NK-92 treated with Interleukin-12 subunit alpha and Interleukin-12 subunit beta, amount 100 ng/mL, for 24 hours (cell line): ENCODE measurements around the gene GDF7.

Experiments used
- DNase-seq: peaks from one replicate; lab custom pipeline; 2025; lab: John Stamatoyannopoulos, UW

GDF7 gene

DNA sequence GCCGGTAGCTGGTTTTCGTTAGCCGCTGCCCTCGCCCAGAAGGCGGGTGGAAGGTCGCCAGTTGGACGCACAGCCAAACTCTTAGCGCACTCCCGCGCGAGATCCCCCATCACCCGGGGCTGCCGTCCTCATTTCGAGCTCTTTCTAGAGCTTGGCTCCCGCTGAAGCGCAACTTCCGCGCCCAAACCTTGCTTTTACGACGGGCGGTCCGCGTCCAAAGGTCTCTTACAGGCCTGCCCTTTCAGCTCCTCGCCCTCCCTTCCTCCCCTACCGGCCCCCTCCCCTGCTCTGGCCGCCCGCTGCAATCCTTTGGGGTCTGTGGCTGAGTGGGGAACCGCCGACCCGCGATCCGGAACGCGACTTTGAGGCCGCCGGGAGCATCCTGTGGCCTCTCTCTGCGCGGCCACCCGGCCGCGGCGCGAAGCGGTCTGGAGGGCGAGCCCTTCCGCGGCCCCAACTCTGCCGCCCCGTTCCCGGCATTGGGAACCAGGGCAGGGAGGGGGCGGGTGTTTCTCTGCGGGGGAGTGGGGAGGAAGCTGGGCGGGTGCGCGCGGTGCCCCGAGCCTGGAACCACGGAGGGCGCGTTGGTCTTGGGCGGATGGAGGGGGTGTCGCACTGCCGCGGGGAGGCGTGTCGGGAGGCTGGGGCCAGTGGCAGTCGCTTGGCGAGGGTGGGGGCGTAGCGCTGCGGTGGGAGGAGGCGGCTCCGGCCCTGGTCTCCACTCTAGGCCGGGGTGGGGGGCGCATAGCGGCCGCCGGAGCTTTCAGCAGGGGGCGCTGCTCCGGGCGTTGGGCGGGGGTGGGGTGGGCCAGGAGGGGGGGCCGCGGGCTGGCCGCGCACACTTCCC, at the start of gene GDF7:
TSS of gene GDF7 (plus strand) at position 841 of the 847 bp plus-strand sequence. CDS start 96 bp downstream, outside the sequence.
- no peak for DNase-seq

DNA sequence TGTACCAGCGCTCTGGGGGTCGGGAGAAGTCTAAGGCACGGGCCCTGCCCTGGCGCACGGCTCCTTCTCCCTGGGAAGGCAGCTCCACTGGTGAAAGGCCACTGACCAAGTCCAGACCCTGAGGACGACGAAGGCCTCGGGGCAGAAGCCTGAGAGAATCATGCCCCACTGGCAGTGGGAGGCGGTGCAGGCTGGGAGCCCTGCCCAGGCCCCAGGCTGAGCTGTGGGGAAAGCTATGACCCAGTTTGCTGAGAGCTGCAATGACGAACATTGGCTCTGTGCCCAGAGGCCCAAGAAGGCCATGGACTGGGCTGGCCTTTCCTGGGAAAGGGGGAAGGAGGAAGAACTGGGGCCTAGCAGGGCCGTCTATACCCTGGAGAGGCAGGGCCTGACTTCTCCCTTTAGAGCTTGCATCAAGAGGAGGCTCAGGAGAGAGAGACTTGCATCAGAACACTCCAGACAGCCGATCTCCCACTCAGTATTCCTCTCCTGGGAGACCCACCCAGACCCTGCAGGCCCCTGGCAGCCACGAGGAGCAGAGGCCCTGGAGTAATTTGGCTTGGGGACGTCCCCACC, 49.0 kb upstream of the GDF7 start:
- no peak for DNase-seq

DNA sequence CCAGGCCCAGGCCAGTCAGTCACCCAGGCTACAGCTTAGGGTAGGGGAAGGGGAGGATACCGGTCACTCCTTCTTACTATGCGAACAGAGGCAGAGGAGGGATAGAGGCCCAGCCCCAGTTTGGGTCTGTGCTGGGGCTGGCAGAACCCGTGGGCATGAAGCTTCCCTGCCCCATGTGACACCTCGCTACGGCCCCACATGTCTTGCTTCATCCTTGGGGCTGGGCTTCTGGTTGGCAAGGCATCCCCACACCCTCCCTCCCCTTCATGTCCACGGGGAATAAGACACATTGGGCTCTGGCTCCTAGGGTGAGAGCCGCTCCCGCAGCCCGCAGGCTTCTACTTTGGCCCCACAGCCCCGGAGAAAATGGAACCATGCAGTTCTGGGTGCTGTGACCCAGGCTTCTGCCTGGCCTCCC, 48.5 kb upstream of the GDF7 start:
- DNase-seq, result no peak

DNA sequence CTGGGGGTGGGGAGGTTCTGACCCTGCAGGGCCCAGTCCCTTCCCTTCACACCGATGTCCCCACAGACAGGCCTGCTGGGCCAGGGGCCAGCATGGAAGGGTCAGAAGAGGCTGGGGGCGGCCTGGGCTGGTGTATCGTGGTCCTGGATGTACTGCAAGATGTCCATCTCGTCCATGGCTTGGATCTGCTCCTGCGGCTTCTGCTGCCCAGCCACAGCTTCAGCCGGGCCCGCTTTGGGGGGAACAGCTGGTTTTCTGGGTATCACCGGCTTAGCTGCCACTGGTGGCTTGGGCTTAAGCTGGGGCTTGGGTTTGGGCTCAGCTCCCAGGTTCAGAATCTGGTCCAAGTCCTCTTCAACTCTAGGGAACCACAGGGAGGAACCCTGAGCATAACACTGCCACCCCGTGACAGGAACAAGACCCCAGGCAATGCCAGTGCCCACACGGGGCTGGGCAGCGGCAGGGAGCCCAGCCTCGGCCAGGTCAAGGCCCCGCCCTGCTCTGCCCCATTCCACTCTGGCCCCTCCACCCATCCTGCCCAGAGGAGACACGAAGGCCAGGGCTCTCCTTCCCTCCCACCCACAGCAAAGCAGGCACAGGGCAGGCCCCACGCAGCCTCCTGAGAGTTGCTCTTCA, 47.9 kb upstream of the GDF7 start:
- DNase-seq, result no peak

DNA sequence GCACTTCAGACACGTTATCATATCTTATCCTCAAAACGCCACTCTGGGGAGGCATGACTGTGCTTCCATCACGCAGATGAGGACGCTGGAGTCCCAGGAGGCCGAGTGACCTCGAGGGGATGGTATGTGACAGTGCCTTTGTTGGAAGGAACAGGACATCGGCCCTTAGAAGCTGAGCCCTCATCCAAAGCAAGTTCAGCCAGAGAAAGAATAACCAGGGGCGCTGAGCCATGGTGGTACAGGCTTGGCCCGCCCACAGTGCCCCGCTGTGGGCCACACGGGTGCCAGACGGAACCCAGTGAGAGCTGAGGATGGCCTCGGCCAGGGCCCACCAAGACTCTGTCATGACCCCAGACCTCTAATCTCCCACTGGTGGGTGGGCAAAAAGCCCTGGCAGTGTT, 47.3 kb upstream of the GDF7 start:
- DNase-seq, result no peak

DNA sequence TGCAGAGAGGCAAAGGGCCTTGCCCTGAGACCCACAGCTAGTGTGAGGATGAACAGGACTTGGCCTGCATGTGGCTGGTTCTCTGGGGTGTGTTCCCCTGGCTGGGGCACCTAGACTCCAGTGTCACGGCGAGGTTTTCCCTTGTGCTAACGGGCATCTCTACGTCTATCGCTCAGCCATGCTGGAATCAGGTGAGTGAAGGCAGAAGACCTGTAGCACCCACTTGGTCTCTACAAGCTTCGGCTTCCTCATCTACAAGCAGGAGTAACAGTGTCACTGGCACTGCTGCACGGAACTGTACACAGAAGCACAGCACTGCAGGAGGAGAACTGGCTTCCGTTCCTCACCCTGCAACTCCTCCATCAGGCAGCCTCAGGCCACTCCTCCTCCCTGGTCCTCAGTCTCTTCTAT, 46.7 kb upstream of the GDF7 start:
- no peak for DNase-seq

DNA sequence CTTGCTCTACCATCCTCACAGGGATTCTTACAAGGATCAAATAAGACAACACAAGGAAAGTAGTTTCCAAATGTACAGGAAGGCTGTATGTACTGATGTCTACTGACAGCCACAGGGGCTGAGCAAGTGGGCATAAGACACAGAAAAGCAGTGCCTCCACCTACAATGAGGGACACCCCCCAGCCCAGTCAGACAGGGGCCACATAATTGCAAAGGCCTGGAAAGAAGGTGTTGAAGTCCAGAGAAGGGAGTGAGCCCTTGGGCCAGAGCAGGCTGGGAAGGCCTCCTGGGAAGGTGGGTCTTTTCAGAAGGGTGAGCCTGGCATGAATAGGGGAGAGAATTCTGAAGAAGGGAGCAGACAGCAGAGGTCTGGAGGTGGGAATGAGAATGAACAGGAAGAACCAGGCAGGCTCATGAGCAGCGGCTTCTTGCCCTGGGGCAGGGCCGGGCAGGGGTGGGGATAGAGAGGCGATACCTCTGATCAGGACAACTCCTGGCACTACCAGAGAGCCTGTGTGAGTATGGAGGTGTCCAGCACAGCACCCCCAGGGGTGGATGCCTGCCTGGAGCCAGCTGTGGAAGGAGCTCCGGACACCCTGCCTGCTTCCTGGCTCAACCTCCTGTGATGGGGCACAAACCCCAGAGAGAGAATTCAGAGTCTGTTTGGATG, 46.1 kb upstream of the GDF7 start:
- DNase-seq, result no peak

DNA sequence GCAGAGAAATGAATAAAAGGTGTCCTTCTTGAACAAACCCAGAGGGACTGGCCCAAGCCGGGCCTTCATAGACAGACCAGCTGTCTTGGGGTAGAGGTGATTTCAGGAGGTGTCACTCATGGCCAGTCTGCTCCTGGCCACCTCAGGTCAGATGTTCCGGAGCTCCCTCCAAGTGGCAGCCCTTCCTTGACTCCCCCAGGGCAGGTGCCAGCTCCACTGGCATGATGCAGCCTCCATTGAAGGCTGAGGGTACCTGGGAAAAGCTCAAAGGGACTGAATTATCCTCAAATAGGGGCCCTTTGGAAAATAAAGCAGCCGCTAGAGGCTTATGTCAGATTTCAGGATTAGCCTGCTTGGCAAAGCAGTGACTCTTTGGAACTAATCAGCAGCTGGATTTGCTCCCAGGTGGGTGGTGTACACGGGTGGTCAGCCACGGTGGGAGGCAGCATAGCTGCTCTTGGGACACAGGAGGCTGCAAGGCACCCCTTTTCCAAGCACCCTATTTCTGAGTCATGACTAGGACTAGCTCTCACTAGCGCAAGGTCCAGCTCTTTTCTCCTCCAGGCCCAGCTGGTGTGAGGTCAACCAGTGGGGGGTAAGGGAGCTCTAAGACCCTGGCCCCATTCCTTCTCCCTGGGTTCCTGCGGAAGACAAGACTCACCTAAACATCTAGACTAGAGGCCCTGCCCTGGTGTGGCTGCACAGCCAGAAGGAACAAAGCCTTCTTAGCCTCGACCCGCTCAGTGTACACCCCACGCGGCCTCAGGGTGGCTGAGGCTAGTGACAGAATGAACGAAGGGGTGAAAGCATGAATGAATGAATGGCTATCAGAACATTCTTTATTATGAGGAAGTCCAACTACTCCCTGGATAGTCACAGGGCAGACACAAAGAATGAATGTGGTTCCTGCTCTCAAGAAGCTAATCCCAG, 45.3 kb upstream of the GDF7 start:
- no peak for DNase-seq

DNA sequence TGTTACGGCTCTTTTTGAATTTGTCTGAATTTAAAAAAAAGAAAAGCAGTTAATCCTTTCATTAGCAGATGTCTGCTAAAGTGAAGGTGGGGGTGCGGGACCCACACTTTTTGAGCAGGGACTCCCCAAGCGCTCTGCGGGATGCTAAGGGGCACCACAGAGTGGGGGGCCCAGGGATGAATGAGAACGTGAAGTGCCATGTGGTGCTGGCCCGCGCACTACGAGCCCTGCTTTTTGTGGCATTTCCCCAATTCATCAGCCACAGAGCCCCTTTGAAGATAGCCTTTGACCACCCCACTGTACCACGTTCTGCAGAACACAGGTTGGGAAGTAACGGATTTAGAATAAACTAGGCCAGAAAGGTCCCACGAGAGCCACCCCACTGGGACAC, 44.7 kb upstream of the GDF7 start:
- DNase-seq, result no peak

DNA sequence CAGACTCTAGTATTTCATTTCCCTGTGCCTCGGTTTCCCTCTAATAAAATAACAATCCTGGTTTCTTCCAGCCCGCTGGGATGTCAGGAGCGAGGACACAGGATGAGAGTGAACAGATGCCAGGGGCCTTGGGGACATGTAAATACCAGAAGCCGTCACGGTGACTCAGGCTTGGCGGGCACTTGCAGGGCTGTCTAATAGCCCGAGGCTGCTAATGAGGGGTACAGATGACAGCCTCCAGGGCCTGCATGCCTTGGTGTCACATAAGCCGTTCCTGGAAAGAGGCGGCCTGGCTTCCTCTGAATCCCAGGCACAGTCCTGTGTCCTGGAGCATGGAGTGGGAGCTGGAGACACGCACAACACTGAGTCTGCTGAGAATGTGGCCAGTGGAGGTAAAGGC, 44.2 kb upstream of the GDF7 start:
- no peak for DNase-seq

DNA sequence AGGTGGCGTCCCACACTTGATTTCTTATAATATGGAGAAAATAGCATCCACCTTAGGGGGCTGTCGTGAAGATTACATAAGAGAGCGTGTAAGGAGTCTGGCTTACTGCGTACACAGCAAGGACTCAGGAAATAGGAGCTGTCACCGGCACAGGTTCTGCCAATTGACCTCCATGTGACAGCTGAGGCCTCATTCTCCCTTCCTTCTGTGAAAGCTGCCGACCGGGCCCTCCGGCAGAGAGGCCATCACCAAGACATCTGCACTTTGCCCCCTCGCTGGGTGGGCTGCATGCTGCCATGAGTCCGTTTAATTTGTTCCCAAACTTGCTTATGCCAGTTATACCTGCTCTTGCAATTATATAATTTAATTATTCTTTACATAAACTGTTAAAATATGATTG, 43.7 kb upstream of the GDF7 start:
- no peak for DNase-seq

DNA sequence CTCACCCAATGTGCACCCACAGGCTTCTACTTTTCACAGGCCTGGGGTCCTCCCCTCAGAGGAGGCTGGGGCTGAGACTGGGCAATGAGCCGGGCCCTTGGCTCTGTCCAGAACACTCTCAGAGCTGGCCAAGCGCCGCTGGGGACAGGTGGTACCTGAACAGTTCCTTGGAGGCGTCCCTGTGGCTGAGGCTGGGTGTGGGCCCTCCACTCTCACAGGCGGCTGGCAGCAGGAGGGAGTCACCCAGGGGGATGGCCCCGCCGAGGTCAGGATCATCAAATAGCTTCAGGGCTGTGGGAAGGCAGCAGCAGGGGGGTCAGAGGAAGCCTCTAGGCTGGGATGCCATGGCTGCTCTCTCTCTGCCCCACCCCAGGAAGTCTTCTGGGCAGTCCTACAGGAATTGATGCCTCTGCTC, 43.2 kb upstream of the GDF7 start:
- DNase-seq, result no peak

DNA sequence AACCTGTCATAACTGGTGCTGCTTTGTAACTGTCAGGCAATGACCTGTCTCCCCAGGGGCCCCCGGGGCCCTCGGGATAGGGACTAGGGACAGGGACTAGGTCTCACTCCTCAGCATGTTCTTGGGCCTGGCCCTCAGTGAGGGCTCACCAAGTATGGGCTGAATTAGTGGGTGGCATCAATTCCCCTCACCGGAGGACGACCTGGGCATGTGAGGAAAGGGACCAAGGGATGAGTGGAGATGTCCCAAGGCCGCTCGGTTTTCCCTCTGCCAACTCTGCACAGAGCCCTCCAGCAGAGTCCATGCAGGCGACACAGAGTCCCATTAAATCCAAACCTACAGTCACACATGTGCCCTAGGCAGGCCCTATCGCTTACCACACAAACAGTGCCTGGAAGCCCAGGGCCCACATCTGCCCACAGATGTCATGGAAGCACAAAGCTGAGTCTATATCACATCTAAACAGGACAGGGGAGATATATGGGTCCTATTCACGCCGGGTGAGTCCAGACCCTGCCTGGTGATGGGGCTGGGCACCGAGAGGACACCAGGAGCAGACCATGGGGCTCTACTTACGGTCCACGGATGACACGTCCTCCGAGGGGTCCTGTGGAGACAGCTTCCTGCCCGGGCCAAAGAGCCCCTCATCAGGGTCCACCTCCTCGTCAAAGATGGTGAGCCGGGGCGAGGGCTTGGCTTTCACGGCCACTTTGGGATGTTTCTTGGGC, 42.6 kb upstream of the GDF7 start:
- DNase-seq, result no peak

DNA sequence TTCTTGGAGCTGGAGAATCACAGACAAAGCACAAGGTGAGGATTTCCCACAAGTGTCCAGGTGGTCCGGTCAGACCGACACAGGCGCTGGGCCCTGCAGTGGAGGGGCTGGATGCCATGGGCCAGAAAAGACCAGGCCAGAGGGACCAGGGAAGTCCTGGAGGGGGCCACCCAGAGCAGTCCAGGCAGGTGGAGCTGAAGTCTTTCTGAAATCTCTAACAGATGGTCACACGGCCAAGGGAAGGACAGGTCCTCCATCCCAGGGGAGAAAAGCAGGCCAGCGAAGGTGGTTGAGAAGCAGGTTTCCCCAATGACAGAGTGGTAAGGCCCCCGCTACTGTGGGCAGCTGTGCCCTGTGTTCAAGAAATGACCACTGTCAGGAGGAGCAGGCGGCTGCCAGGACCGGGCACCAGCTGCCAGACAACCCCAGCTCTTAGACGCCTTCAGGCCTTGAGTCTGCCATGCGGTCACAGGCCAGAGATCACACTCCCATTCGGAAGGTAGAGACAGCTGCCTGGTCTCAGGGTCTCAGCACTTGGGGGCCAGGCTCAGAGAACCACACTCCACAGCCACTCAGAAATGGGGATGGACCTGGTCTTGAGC, 42.0 kb upstream of the GDF7 start:
- DNase-seq, result no peak

DNA sequence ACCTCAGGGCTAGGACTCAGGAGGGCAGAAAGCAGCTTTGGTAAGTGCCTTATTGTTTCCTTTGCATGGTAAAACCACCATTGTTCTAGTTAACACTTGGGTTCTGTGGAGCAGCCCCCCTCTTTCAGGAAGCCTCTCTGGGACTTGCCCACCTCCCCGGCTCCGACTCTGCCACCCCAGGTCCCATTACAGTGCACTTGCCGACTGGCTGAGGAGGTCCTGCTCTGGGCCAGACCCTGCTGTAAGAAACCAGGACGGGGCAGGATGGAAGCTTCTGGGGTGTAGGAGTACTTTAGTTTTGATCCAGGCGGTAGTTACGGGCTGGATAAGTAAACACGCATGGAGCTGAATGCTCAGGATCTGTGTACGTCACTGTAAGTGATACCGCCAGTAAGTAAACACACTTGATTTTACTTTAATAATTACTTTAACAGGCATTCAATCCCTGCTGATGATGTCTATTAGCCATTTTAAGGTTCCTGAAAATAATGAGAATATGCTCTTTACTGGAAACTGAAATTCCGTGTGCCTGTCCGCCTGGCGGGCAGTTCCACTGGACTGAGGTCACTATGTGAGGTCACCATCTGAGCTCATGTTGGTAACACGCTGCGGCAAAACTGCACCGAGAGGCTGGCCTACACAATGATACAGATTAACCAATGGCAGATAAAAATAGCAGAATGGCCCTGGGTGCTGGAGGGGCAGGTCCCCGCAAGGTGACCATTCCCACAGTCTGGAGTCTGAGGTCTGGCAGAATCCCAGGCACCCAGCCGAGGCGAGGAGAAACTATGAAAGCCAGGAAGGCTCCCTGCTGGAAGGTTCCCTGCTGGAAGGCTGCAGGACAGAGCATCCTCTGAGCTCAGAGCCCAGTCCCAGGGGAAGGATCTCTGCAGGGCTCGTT, 41.2 kb upstream of the GDF7 start:
- DNase-seq, result no peak

DNA sequence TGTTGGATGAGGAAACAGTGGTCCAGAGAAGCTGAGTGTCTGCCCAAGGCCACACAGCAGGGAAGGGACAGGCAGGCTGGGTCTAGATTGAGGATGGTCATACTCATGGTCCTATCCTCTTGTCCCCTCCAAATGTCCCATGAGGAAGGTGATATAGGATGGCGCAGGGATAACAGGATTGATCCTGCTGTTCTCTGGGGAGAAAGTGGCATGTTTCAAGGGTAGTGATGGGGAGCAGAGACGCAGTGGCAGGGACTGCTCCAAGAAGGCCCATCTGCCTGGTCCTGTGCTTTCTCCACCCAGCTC, 40.6 kb upstream of the GDF7 start:
- no peak for DNase-seq

DNA sequence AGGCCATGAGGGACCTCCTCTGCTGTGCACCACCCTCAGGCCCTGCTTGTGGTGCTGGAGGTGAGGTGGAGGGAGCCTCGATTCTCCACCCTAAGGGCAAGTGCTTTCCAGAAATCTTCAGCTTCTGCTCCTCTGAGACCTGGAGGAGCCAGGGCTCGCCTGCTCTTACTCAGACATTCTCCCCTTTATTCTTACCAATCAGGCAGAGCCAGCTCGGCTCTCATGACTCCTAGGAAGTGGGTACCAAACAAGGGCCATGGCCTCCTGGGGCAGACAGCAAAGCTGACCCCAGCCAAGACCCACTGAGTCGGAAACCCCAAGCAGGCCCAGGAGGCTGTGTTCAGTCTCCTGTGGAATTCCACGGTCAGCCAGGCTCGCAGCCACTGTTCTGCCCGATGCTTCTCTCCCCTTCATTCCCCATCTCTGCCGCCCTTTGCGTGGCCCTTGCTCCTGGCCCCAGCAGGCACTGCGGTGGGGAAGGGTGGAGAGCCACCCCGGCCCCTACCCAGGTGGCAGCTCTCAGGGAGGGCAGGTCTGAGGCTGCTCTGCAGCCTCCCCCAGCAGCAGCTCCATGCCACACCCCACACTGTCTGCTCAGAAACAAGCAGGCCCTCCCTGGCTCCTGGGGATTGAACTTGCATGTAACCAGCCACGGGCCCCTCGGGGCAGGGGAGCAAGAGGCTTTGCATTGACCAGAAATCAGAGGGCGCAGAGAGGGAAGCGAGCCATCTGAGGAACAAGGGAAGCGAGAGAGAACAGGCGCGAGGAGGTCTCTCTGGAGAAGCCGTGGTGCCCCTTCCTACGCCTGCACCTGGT, 40.0 kb upstream of the GDF7 start:
- DNase-seq, result no peak

DNA sequence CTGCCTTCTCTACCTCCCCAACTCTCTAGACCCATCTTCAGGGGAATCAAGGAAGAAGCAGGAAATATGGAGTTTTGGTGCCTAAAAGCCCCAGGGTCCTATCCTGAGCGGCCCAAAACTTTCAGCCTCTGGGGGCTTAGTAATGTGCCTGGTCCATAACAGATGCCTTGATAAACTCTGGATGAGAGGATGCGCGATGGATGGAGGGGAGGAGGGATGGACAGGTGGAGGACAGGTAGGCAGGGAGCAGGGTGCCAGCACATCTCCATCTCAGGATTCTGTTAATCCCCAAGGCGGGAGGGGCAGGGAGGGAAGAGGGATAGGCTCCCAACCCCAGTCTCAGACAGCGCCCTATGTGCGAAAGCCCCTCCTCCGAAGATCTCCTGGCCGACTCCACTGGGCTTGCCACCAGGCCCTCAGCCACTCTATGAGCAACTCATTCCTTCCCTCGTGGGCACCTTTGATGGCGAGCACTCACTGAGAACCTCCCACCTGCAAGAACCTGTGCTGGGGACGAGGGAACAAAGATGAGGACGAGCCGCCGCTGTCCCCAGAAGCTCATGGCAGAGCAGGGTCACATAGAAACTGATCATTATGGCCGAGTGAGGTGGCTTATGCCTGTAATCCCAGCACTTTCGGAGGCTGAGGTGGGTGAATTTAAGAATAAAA, 39.1 kb upstream of the GDF7 start:
- no peak for DNase-seq
